Panc1 (cell line): ENCODE results near the gene TREML1.

Experiments used
- REST ChIP-seq, 2 experiments: IDR thresholded peaks; 2 replicates each; pipeline ENCODE4 v1.6.1; 2011 to 2012; ENCODE audit warnings: low read depth in 2 of 2, control low read depth in 1 of 2, low read length in 1 of 2, mild to moderate bottlenecking in 1 of 2, moderate library complexity in 1 of 2; ENCODE audit not compliant: insufficient read depth in 1 of 2
- TF ChIP-seq, protein P1 (sequence below): fragments of 450-650 bp; IDR thresholded peaks from 2 replicates; pipeline ENCODE4 v1.5.1; 2017; ENCODE audit warnings: mild to moderate bottlenecking

- TF ChIP-seq, protein P1, sequence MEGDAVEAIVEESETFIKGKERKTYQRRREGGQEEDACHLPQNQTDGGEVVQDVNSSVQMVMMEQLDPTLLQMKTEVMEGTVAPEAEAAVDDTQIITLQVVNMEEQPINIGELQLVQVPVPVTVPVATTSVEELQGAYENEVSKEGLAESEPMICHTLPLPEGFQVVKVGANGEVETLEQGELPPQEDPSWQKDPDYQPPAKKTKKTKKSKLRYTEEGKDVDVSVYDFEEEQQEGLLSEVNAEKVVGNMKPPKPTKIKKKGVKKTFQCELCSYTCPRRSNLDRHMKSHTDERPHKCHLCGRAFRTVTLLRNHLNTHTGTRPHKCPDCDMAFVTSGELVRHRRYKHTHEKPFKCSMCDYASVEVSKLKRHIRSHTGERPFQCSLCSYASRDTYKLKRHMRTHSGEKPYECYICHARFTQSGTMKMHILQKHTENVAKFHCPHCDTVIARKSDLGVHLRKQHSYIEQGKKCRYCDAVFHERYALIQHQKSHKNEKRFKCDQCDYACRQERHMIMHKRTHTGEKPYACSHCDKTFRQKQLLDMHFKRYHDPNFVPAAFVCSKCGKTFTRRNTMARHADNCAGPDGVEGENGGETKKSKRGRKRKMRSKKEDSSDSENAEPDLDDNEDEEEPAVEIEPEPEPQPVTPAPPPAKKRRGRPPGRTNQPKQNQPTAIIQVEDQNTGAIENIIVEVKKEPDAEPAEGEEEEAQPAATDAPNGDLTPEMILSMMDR: no peak
- TF ChIP-seq REST (IDR thresholded peaks at IDR 0.05; ENCODE audit: insufficient read depth in 1 of 2, low read depth in 2 of 2, low read length in 1 of 2): no peak
These were observed 30.6 kb upstream of the TREML1 start for GRCh38 chr6:41184761-41185160.
